Fibroblast of villous mesenchyme (primary cell): ENCODE measurements around the gene DRC1. TPM values are rescaled to one million over a fixed set of nuclear protein-coding genes. Genes with fewer than 3 reads are reported as not detected.

Experiments used
- DNase-seq: peaks from one replicate; pipeline ENCODE4 v3.0.0-alpha.2; 2010; ENCODE audit warnings: low read depth
- H3K4me3 ChIP-seq: 2 replicates; pipeline ENCODE4 v1.5.1; 2011; ENCODE audit warnings: low read depth, mild to moderate bottlenecking, low read length
- total RNA-seq: library from RNA; depleted of rRNA; stranded (reverse); fragments of >200 nt; gene quantifications from 2 replicates; pipeline ENCODE4 v1.2.3, GENCODE V29; 2012
- TF ChIP-seq, protein P1 (sequence below): IDR thresholded peaks from 2 replicates; pipeline ENCODE4 v1.5.1; 2012; ENCODE audit warnings: low read depth, mild to moderate bottlenecking, low read length; ENCODE audit not compliant: insufficient read depth

DRC1 gene
- total RNA-seq, 1 donor: not detected

DNA sequence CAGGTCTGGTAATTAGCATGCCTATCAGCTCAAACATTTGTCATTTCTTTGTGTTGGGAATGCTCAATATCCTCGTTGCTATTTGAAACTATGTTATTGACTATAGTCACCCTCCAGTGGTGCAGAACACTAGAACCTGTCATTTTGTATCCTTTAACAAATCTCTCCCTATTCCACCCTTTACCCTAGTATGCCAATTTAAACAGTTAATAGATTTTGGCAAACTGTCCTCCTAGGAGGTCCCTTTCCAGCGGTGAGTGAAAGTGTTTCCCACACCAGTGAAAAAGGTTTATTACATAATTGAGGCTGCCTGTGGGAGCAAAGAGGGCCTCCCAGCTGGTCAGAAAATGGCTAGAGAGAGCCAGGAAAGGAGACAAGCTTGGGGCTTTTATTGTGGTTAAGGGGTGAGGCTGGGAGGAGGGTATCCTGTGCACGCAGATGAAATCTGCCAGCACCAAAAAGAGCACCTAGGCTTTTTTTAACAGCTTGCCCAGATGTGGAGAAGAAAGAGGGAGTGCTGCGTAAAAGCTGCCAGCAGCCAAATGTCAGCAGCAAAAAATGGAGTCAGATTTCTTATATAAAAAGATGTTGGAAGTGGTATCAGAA, 1.8 kb upstream of the DRC1 start:
- DNase-seq: no peak
- H3K4me3 ChIP-seq: no peak overlapping the region
- TF ChIP-seq, protein P1, sequence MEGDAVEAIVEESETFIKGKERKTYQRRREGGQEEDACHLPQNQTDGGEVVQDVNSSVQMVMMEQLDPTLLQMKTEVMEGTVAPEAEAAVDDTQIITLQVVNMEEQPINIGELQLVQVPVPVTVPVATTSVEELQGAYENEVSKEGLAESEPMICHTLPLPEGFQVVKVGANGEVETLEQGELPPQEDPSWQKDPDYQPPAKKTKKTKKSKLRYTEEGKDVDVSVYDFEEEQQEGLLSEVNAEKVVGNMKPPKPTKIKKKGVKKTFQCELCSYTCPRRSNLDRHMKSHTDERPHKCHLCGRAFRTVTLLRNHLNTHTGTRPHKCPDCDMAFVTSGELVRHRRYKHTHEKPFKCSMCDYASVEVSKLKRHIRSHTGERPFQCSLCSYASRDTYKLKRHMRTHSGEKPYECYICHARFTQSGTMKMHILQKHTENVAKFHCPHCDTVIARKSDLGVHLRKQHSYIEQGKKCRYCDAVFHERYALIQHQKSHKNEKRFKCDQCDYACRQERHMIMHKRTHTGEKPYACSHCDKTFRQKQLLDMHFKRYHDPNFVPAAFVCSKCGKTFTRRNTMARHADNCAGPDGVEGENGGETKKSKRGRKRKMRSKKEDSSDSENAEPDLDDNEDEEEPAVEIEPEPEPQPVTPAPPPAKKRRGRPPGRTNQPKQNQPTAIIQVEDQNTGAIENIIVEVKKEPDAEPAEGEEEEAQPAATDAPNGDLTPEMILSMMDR: no peak

DNA sequence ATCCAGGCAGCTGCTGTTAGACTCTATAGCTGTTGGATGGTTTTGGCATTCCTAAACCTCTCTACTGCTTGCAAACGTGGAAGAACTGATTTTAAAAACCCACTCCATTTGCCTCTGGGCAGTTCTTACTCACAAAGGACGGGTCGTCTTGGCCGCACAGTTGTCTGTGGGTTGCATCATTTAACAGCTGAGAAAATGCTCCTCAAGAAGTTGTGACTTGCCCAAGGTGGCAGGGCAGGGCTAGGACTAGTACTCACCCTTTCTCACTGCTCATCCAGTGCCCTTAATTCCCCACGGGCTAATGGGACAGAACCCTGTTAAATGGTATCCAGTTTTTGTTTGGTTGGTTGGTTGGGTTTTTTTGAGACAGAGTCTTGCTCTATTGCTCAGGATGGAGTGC, 997 bp upstream of the DRC1 start:
- H3K4me3 ChIP-seq: no peak overlapping the region
- no peak for DNase-seq
- TF ChIP-seq, protein P1: no peak

DNA sequence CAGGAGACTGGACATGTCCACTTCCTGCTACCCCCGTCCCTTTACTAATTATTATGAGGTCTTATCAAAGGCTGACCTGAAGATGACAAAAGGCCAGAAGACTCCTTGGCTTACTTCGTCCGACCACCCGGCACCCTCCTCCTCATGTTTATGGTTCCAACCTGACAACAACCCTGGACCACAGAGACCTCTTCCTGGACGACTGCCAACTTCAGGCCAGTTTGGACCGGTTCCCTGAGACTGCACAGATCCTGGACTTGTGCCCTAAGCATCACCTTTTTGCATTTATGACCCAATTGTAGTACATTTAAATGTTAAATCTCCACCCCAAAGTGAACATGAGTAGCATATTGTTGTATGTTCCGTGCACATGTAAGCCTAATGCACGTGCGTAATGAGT, 5.8 kb downstream of the DRC1 start:
- TF ChIP-seq, protein P1: no peak
- no peak overlapping the region for H3K4me3 ChIP-seq
- no peak for DNase-seq

DNA sequence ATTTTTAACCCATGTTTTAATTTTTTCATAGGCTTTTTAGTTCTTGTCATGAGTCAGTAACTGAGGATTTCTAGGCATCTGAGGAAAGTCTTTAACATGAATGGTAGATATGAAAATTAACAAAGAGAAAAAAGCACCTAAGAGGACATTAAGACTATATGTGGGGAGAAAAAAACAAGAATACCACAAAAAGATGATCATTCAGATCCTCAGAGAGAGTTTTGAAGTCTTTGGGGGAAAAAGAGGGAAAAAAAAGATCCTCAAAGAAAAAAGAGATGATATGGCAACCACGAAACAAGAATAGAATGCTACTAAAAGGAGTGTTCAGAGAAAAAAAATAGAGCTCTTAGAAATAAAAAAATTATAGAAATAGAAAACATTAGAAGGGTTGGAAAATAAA, 8.1 kb downstream of the DRC1 start:
- no peak for DNase-seq
- H3K4me3 ChIP-seq: no peak overlapping the region
- TF ChIP-seq, protein P1: no peak

DNA sequence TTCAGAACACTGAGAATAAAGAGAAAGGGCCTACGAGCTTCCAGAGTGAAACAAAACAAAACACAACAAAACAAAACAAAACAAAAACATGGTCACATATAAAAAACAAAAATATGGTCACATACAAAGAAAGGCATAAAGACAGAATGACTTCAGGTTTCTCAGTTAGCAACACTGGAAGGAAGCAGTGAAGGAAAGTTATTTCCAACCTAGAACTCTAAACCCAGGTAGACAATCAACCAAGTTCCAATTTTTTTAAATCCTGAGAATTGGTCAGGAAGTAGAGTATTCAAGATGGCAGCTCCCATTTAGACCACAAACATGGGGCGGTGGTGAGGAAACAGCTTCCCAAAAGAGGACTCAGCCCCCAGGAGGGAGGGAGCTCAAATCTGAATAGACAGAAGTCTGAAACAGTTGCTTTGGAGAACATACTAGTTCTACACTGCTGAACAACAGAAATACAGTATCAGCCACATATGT, 9.1 kb downstream of the DRC1 start:
- H3K4me3 ChIP-seq: no peak overlapping the region
- TF ChIP-seq, protein P1: no peak
- DNase-seq: no peak

DNA sequence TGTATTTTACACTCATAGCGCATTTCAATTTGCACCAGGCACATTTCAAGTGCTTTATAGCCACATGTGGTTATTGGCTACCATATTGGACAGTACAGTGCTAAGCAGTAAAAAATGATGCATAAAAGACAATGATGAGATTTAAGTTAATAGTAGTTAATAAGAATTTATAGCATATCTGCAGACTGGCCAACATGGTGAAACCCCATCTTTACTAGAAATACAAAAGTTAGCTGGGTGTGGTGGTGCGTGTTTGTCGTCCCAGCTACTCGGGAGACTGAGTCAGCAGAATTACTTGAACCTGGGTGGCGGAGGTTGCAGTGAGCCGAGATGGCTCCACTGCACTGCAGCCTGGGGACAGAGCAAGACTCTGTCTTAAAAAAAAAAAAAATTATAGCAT, 9.7 kb downstream of the DRC1 start:
- no peak overlapping the region for H3K4me3 ChIP-seq
- TF ChIP-seq, protein P1: no peak
- DNase-seq: no peak

DNA sequence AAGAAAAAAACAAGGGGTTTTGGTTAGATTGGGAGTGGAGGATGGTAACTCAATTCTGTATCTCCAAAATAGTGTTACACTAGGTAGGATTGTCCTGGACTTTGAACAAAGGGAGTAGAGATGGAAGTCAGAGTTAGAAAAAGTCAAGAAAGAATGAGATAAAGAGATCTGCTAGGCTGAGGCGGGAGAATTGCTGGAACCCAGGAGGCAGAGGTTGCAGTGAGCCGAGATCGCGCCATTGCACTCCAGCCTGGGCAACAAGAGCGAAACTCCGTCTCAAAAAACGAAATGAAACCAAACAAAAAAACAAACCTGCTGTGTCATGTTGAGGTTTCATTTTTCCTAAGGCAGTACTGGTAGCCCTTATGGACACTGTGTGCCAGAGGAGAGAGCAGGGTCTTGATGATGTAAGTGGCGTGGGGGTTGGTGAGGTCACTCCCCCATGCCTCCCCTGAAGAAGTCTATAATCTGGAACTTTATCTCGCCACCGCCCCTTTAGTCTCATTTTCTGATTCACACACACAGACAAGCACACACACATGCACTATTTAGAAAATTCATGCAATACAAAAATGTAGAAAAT, 10.5 kb downstream of the DRC1 start:
- DNase-seq: peak; percentile 61
- H3K4me3 ChIP-seq: peak overlapping the region; percentile 29
- TF ChIP-seq, protein P1: no peak
